Limb (tissue), 2 donors: ENCODE data around the gene ZNF101.
A peak's percentile ranks its signal among the peaks of the same experiment; 100 is the strongest.

ENCODE experiments used
- DNase-seq, 2 donors: peaks; one replicate each; pipeline ENCODE4 v3.0.0-alpha.2; 2016; ENCODE audit errors: extremely low spot score in 2 of 2

Gene ZNF101

DNA sequence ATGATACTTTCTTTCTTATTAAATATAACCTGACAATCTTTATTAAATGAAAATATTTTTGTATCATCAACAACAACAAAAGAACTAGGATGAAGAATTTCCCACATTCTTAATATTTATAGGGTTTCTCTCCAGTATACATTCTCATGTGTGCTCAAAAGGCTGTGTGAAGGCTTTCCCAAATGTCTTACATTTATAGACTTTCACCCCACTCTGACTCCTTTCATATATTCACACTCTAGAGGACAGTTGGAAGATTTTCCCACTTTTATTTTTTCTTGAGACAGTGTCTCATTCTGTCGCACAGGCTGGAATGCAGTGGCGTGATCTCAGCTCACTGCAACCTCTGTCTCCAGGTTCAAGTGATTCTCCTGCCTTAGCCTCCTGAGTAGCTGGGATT lies 41.9 kb downstream of the ZNF101 start:
- no peak for DNase-seq

GRCh38 chr19:19711306-19711933 lies 42.8 kb downstream of the ZNF101 start:
- no peak for DNase-seq

DNA sequence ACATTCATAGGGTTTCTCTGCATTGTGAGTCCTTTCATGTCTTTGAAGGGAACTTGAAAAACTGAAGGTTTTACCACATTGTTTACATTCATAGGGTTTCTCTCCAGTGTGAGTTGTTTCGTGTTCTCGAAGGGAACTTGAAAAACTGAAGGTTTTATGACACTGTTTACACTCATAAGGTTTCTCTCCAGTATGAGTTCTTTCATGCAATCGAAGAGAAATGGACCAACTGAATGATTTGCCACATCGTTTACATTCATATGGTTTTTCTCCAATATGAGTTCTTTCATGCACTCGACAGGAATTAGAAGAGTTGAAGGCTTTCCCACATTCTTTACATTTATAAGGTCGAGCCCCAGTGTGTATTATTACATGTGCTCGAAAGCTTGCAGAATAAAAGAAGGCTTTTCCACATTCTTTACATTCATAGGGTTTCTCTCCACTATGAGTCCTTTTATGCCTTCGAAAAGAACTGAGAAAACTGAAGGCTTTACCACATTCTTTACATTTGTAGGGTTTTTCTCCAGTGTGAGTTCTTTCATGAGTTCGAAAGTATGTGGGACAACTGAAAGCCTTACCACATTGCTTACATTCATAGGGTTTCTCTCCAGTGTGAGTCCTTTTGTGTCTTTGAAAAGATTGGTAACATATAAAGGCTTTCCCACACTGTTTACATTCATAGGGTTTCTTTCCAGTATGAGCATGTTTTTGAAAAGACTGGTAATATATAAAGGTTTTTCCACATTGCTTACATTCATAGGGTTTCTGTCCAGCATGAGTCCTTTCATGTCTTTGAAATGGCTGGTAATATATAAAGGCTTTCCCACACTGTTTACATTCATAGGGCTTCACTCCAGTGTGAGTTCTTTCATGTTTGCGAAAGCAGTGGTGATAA lies 43.5 kb downstream of the ZNF101 start:
- no peak for DNase-seq

GRCh38 chr19:19719798-19720197 lies 51.2 kb downstream of the ZNF101 start:
- DNase-seq: no peak

DNA sequence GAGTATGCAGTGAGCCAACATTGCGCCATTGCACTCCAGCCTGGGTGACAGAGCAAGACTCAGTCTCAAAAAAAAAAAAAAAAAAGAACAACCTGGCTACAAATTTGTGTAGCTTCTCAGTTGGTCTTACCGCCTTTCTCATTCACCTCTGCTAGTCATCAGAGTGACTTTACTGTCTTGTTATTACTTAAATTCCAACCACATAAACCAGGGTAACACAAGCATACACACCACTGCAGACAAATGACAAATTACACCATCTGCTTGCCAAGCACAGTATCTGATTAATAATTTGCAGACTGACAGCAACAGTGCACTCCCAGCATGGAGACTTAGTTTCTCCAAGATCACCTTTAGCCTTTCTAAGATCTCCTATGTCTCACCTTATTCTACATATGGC lies 53.3 kb downstream of the ZNF101 start:
- DNase-seq: no peak

- DNase-seq: peak; percentile 93 to 94
Measured at GRCh38 chr19:19732579-19733501, 64.2 kb downstream of the ZNF101 start, which contains the start of gene ZNF14. Gene ZNF14 (minus strand): TSS chr19:19733112. CDS start chr19:19732958, 154 bp downstream.
